Occipital lobe (tissue), 3 donors: ENCODE results near the gene CHRFAM7A. TPM values are rescaled to one million over a fixed set of nuclear protein-coding genes. Genes with fewer than 3 reads are reported as not detected.
"Not testable (repeated sequence)": the region's sequence is repeated elsewhere in the genome, so short reads cannot be mapped to it uniquely, and the experiment has no call there.

ENCODE experiments used
- DNase-seq: peaks from one replicate; lab custom pipeline; 2025; lab: John Stamatoyannopoulos, UW
- small RNA-seq: library from RNA; depleted of rRNA; stranded (forward); fragments of <200 nt; gene quantifications from one replicate; pipeline ENCODE3, GENCODE V24; 2014
- total RNA-seq: library from RNA; depleted of rRNA; stranded (reverse); fragments of >200 nt; gene quantifications from one replicate; pipeline ENCODE4 v1.2.3, GENCODE V29; 2014

CHRFAM7A gene
- total RNA-seq, 1 donor from 2014 or later, result 3.9 TPM

- DNase-seq, result not testable (repeated sequence)
Observed at GRCh38 chr15:30321063-30321462, 72.3 kb downstream of the CHRFAM7A start.

- DNase-seq, result not testable (repeated sequence)
Observed at GRCh38 chr15:30315704-30316103, 77.6 kb downstream of the CHRFAM7A start.

- DNase-seq, result not testable (repeated sequence)
Observed at GRCh38 chr15:30310575-30310974, 82.8 kb downstream of the CHRFAM7A start.

Small RNA genes within 50 kb of the gene (small RNA-seq; reads per million reads assigned to genes)
- gene AC019322.2, result not detected
- not detected for gene RF00019
- not detected for gene RF00096
- not detected for gene RN7SL196P

Other genes starting within 250 kb of the CHRFAM7A start
- gene GOLGA8R, start 20.7 kb upstream of the CHRFAM7A start, total RNA-seq, result 0.62 TPM
- gene GOLGA8Q, start 158.5 kb upstream of the CHRFAM7A start, total RNA-seq, result 0.62 TPM
- 0.31 TPM for gene GOLGA8H, start 210.5 kb upstream of the CHRFAM7A start, total RNA-seq